GM19324 (cell line): ENCODE results near the gene CCM2.
"Not testable (repeated sequence)": the region's sequence is repeated elsewhere in the genome, so short reads cannot be mapped to it uniquely, and the experiment has no call there.

Source experiments
- ATAC-seq: cut with Tn5 transposase; IDR thresholded peaks from one replicate; pipeline ENCODE4 v1.9.1; 2021; ENCODE audit warnings: mild to moderate bottlenecking, moderate library complexity; ENCODE audit not compliant: unreplicated experiment, low FRiP score

The CCM2 gene

DNA sequence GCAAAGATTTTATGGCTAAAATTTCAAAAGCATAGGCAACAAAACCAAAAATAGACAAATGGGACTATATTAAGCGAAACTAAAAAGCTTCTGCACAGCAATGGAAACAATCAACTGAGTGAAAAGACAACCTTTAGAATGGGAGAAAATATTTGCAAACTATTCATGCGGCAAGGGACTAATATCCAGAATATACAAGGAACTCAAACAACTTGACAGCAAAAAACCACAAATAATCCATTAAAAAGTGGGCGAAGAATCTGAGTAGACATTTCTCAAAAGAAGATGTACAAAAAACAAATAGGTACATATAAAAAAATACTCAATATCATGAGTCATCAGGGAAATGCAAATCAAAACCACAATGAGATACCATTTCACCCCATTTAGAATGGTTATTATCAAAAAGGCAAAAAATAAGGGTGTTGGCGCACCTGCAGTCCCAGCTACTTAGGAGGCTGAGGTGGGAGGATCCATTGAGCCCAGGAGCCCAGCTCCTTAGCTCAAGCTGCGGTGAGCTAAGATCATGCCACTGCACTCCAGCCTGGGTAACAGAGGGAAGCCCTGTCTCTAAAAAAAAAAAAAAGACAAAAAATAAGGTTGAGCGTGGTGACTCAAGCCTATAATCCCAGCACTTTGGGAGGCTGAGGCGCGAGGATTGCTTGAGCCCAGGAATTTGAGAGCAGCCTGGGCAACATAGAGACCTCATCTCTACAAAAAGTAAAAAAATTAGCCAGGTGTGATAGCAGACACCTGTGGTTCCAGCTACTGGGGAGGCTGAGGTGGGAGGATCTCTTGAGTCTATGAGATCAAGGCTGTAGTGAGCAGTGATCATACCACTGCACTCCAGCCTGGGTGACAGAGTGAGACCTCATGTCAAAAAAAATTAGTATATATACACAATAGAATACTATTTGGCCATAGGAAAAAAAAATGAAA, 4.2 kb upstream of the CCM2 start:
- ATAC-seq: peak; percentile 15

DNA sequence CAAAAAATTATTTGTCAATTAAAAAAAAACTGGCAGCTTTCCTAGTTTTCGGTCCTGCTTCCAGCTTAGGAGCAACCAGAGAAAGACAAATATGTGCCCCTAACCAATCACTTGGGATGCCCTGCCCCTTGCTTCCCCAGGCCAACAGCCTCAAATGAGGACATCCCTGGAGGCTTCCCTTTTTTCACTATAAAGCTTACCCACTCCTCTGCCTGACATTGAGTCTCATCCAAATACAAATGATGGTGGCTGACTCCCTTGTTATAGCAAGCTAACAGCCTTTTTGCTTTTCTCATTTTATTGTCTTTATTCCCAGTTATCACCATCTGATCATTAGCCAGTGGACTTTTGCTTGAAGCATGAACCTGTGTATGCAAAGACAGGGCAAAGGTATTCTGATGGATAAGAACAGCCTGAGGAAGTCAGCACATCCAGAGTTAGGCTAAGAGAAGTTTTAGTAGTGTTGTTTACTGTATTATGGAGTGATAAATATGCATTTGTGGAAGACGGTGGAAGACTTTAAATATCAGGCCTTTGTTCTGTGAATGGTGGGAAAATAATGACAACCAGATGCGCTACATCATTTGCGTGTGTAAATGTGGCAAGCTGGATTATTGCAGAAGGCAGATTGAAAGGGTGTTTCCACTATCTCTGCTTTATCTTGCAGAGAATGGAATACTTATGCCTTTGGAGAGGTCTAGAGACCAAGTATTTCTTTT, 1.7 kb upstream of the CCM2 start:
- no peak for ATAC-seq

DNA sequence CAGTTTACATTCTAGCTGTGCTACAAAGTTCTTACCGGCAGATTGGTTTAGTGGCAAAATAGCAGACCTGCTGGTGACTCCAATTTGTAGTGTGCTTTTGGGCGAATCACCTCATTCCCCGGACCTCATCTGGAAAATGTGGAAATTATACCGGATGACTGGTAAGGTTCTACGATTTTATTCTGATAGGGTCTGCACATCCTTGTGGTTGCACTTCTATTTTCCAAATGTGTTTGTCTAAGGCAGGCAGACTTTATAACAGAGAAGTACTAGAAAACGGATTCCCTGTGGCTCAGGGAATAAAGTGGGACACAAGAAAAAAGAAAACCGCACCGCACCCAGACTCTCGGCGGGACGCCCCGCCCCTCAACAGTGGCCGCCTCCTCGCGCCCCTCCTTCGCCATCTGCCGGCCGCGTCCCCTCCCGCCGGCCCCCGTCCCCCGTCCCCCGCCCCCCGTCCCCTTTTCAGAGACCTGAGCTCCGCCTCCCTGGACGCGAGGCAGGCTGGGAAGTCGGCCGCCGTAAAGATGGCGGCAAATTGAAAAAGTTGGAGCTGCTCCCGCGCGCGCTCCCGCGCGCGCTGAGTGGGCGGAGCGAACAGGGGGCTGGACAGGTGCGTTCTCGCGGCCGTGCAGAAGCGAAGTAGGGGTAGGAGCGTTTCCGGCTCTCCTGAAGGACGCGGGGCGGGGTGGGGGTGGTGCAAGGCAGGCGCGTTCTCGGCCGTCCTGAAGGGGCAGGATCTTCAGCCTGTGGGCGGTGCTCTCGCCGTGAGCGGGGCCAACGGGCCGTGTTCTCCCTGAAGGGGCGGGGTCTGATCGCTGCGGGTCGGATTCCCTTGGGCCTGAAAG, 532 bp upstream of the CCM2 start:
- ATAC-seq: peak; percentile 78

DNA sequence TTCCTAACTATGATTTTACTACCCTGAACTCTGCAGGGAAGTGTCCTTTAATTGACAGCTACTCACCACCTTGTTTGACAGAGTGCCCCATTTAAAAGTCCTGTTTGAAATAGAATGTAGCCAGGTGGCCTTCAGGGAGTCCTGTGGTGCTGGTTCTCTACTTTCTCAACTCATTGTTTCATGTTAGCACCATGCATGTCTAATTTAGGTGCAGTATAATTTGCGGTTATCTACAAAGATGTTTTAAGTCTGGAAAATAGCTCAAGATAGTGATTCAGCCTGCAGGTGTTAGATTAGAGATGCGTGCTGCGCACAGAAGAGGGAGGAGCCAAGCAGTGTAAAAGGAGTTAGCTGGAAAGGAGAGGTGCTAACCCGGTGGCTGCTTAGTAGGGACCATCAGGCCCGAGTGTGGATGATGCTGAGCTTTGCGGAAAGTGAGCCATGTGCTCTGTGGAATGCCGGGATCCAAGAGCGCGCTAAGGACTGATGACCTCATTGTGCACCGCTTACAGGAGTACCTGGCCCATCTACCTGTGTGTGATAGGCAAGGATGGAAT, 1.2 kb downstream of the CCM2 start:
- ATAC-seq: peak; percentile 21

DNA sequence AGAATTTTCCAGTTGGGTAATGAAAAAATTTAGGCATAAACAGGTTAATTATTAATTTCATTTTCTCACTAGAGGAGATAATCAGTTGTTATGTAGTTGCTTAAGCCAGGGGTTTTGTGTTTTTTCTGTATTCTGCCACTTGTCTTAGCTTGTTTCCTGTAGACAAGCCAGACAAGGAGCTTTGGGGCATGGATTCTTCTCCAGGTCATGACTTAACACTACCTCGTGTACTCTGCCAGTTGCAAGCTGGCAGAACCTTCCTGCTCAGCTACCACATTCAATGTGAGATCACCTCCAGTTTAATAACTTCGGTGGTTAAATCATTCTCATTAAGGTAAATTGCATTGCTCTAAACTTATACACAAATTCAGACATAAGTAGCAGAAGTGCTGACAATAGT, 1.8 kb downstream of the CCM2 start:
- no peak for ATAC-seq

DNA sequence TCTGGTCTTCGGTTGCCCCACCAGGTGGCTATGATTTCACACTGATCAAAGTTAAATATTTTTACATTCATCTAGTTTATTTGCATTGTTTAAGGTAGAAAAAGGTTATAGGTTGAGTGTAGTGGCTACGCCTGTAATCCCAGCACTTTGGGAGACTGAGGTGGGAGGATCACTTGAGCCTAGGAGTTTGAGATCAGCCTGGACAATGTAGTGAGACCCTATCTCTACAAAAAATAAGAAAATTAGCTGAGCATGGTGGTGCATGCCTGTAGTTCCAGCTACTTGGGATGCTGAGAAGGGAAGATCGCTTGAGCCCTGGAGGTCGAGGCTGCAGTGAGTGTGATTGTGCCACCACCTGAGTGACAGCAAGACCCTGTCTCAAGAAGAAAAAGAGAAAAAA, 3.8 kb downstream of the CCM2 start:
- no peak for ATAC-seq

DNA sequence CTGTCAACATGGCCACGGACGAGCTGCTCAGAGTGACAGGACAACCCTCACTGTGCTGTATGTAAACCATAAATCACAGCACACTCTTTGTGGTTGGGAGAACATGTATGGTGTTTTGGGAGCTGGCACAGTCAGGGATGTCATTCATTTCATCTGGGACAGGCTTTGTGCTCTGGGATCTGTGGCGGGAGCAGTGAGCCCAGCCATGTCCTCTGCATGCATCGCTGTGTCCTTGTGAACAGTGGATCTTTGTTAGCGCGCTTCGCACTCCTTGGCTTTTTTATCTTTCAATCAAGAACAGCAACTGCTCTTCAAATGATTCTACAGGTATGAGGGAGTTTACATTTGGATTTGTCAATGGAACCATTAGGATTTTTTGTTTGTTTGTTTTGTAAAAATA, 7.1 kb downstream of the CCM2 start:
- no peak for ATAC-seq

DNA sequence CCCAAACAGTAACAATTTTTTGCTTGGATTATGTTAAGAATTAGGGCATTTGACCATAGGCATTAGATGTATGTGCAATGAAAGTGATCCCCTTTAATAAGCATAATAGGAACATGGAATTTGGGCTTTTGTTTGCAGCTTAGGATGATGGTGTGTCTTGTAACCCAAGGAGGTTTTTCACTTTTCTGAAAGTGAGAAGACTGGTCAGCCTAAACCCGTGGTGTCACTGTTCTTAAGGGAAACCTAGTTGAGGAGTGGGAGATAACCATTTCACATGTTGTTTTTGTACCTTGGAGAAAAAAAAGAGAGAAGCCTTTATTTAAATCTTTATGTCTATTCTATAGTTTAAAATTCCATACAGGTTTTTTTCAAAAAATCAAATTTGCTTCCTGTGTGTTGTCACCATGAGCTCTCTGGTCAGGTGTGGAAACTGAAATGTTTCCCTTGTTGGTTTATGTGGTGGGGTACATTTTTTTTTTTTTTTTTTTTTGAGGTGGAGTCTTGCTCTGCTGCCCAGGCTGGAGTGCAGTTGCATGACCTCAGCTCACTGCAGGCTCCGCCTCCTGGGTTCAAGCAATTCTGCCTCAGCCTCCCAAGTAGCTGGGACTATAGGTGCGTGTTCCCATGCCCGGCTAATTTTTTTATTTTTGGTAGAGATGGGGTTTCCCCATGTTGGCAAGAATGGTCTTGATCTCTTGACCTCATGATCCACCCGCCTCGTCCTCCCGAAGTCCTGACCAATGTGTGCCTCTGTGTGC, 7.7 kb downstream of the CCM2 start:
- peak; percentile 67 for ATAC-seq

DNA sequence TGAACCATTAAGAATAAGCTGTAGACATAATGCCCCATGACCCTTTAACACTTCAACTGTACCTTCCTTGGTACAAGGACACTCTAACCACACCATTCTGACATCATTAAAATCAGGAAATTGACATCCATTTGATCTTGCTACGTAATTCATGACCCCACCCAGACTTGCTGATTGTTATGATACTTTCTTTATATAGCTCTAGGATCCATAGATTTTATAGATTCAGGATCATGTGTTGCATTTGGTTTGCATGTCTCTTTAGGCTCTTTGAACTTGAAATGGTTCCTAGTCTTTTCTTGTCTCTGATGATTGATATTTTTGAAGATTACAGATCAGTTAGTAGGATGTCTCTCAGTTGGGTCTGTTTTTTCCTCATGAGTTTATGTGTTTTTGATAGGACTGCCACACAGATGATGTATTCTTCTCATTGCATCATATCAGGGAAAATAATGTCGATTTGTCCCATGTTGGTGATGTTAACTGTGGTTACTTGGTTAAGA, 13.5 kb downstream of the CCM2 start:
- no peak for ATAC-seq

DNA sequence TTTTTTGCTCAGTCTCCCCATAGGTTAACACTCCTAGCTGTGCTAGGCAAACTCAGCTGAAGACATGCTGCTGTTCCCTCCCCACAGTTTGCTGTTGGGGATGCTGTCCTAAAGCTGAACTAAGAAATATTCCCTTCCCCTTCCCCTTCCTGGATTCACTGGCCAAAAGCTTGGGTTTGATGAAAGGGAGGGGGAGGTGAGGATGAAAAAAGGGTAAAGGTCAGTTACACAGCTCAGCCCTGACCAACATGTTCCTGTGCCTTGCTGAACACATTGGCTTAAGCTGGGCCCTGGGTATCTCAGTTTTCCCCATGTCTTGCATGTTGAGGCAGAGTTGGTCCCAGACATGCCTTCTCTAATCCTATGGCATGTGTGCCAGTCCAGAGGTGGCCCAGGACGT, 15.3 kb downstream of the CCM2 start:
- ATAC-seq: no peak

DNA sequence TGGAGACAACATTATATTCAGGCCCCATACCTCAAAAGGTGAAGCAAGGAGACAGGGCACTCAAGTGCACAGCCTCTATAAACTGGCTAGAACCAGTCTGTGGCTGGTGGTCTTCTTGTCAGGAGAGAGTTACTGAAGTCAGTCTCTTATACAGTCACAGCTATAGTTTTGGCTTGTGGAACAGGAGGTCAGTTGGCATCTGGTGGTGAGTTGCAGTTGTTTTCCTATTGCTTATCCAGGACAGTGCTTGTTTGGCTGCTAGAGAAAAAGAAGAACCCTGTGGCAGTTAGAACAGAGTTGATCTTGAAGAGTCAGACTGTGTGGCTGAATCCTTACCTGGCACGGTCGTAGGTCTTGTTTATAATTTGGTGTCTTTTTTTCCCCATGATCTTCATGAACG, 17.3 kb downstream of the CCM2 start:
- no peak for ATAC-seq

DNA sequence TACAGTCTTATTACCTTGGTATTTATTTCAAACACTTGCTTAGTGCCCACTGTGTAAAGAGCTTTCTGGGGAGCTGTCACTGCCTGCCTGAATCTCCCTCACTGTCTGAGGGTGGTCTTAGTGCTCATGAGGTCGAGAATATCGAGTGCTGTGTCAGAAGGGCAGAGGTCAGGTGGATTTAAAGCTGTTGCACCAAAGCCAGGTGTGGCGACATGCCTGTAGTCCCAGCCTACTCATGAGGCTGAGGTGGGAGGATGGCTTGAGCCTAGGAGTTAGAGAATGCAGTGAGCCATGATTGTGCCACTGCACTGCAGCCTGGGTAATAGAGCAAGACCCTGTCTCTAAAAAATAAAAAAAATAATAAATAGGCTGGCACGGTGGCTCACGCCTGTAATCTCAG, 20.9 kb downstream of the CCM2 start:
- no peak for ATAC-seq

DNA sequence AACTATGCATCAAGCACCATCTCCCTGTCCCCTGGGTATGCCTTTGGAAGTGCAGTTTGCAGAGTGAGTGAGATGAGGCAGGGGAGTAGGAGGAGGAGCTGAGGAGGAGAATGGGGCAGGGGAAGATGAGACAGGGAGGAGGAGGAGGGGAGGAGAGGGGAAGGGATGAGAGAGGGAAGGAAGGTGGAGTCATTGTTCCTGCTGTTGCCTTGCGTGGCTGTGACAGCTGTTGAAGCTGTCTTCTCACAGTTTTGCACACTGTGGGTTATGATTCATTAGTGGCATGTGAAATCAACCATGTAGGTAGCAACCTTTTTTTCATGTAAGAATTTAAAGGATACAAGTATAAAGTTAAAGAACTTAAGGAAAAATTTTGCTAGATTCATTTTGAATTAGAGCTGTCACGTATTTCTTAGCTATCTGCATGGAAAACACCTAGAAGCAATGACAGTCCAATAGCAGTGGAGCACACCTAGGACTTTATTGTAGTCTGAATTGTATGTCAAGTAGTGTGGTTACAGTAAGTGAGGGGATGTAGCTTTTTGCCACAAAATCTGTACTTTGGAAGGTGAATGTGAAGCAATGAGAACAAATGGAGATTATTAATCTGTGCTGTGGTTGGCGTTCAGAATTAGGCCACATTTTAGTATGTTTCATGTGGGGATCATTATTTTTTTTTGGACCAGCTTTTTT, 21.7 kb downstream of the CCM2 start:
- ATAC-seq: no peak

DNA sequence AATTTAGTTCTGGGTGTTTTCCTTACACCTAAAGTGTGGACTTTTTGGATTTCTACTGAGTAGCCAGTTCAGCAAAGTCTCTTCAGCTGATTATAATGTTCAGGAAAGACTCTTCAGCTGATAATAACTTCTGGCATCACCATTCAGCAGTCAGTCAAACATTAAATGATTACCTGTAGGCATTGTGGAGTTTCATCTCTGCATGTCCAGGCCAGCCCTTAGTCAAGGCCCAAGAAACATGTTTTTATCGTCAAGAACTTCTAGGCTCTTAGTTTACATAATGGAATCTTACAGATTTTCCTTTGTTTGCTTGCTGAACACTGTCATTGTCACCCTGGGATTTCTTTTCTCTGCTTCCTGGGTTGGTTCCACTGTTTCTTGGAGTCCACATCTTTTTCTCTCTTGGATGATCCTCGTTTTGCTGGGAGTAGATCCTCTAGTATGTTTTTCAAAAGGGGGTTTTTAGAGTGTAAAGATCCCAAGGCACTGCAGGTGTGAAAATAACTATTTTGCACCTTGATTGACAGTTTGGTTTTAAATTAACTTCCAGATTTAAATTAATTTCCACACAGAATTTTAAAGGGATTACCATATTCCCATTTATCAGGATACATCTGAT, 24.2 kb downstream of the CCM2 start:
- no peak for ATAC-seq

DNA sequence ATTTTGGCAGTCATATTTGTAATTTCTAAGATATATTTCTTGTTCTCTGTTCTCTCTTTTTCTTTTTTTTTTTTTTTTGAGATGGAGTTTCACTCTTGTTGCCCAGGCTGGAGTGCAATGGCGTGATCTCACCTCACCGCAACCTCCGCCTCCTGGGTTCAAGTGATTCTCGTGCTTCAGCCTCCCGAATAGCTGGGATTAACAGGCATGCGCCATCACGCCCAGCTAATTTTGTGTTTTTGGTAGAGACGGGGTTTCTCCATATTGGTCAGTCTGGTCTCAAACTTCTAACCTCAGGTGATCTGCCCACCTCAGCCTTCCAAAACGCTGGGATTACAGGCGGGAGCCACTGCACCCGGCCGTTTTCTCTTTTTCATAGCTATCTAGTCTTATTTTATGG, 25.5 kb downstream of the CCM2 start:
- not testable (repeated sequence) for ATAC-seq

DNA sequence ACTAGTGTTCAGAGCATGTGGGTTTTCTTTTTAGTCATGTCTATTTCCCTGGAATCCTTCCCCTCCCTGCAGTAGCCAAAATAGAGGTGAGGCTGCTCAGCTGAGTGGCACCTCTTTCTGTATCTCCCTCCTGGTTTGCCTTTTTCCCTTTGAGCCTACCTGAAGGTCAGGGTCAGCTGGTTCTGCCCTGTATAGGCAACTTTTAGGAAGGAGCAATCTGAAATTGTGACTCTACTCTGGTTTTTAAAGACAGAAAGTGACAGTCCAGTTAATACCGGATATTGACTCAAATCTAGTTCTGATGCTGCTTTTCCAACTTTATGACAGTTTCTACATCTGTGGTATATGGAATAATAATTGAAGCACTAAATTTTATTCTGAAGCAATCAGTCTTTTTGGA, 26.0 kb downstream of the CCM2 start:
- no peak for ATAC-seq

DNA sequence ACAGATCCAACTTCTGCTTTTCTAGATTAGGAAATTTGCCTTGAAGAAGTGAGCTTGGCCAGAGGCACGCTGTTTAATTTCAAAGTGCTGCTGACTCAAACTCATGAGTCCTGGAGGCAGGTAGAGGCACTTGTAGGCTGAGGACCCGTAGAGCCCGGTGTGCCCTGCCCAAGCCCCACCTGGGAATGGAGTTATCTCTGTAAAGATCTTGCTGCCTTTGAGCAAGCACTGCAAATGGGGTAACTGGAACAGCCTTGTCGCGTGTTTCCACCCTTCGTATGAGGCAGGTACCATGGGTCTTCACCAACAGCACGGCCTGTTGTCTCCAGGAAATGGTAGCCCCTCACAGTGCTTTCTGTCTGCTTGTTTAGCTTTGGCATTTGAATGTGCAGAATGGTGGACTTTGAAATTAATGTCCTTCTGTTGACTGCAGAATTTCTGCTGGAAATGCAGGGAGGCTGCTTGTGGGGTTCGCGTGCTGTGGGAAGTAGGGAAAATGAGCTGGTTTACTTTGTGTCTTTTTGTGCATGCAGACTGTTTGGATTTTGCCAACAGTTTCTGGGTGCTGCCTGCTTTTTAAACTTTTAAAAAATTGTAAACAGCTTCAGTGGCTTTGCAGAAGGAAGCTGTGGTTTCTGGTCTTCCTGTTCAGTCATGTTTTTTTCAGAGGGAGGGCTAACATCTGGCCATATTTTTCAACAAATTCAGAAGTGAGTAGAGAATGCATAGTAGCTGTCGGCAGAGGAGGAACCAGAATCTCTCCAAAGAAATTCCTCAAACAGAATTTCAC, 27.2 kb downstream of the CCM2 start:
- peak; percentile 44 for ATAC-seq

DNA sequence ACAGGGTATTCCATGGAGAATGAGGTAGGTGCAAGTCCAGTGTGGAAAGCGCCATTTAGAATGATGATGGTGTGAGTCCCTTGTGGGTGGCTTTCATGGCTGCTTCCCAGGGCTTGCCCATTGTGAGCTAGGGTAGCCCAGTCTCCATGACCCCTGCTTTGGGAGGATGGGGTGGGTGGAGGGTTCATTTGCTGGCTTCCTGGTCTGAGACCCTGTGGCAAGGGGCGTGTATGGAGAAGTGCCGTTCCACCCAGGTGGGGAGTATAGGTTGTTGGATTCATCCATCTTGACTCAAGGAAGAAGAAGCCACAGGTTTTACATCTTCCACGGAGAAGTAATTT, 27.7 kb downstream of the CCM2 start:
- peak; percentile 23 for ATAC-seq
